OCI-LY1 (cell line): ENCODE results near the gene CMTR1.

Source experiments
- H2AFZ ChIP-seq: fragments of 200-600 bp; sonication (generic), shearing (Covaris generic); 2 replicates; pipeline ENCODE4 v1.6.0; 2014; ENCODE audit warnings: antibody characterized with exemption, mild to moderate bottlenecking, low read length
- H3F3A ChIP-seq: fragments of 200-600 bp; sonication (generic), shearing (Covaris generic); 2 replicates; pipeline ENCODE4 v1.6.0; 2014; ENCODE audit warnings: mild to moderate bottlenecking, antibody characterized with exemption, low read length, moderate library complexity; ENCODE audit not compliant: insufficient read depth
- H3K27ac ChIP-seq: fragments of 200-600 bp; sonication (generic); 2 replicates; pipeline ENCODE4 v1.5.1; 2014; ENCODE audit warnings: low read length, mixed run types, mild to moderate bottlenecking, low read depth; ENCODE audit not compliant: poor library complexity, severe bottlenecking
- H3K27me3 ChIP-seq: fragments of 200-600 bp; sonication (generic); 2 replicates; pipeline ENCODE4 v1.6.0; 2014; ENCODE audit warnings: antibody characterized with exemption, mild to moderate bottlenecking, low read length, moderate library complexity; ENCODE audit not compliant: insufficient read depth
- H3K36me3 ChIP-seq: fragments of 200-600 bp; sonication (generic); 2 replicates; pipeline ENCODE4 v1.6.1; 2014; ENCODE audit warnings: mild to moderate bottlenecking, antibody characterized with exemption, low read length, moderate library complexity, mixed read lengths; ENCODE audit not compliant: insufficient read depth
- H3K4me1 ChIP-seq: fragments of 200-600 bp; sonication (generic); 2 replicates; pipeline ENCODE4 v1.5.1; 2014; ENCODE audit warnings: mild to moderate bottlenecking, low read length, moderate library complexity; ENCODE audit not compliant: insufficient read depth, severe bottlenecking
- H3K4me2 ChIP-seq: fragments of 200-600 bp; sonication (generic), shearing (Covaris generic); 2 replicates; pipeline ENCODE4 v1.6.1; 2014; ENCODE audit warnings: low read length
- H3K4me3 ChIP-seq: fragments of 200-600 bp; sonication (generic); 2 replicates; pipeline ENCODE4 v1.5.1; 2014; ENCODE audit warnings: low read length, low read depth, mild to moderate bottlenecking, mixed read lengths; ENCODE audit not compliant: poor library complexity, severe bottlenecking
- H3K79me2 ChIP-seq: fragments of 200-600 bp; shearing (Covaris generic); 2 replicates; pipeline ENCODE4 v1.6.1; 2016; ENCODE audit warnings: mixed run types, low read length, mixed read lengths; ENCODE audit not compliant: insufficient read depth
- H3K9ac ChIP-seq: fragments of 200-600 bp; sonication (generic), shearing (Covaris generic); 2 replicates; pipeline ENCODE4 v1.6.1; 2014; ENCODE audit warnings: mild to moderate bottlenecking, low read length, mixed read lengths
- H3K9me2 ChIP-seq: fragments of 200-600 bp; sonication (generic), shearing (Covaris generic); 2 replicates; pipeline ENCODE4 v1.6.1; 2014; ENCODE audit warnings: low read depth, mild to moderate bottlenecking, low read length, mixed read lengths
- H3K9me3 ChIP-seq: fragments of 200-600 bp; shearing (Covaris generic); 2 replicates; pipeline ENCODE4 v1.6.1; 2014; ENCODE audit warnings: low read length, mixed read lengths
- H4K20me1 ChIP-seq: fragments of 200-600 bp; sonication (generic), shearing (Covaris generic); 2 replicates; pipeline ENCODE4 v1.6.0; 2016; ENCODE audit warnings: mild to moderate bottlenecking, low read length; ENCODE audit not compliant: insufficient read depth
- EZH2 ChIP-seq: fragments of 200-600 bp; sonication (generic), shearing (Covaris generic); IDR thresholded peaks from 2 replicates; pipeline ENCODE4 v1.8.0; 2017; ENCODE audit warnings: borderline replicate concordance, mixed run types, mild to moderate bottlenecking, antibody characterized with exemption, low read length, moderate library complexity, mixed read lengths
- TF ChIP-seq, protein P1 (sequence below): fragments of 200-600 bp; sonication (generic), shearing (Covaris generic); IDR thresholded peaks from 2 replicates; pipeline ENCODE4 v1.5.1; 2017; ENCODE audit warnings: mild to moderate bottlenecking, antibody characterized with exemption, low read length, moderate library complexity, mixed read lengths

The CMTR1 gene

DNA sequence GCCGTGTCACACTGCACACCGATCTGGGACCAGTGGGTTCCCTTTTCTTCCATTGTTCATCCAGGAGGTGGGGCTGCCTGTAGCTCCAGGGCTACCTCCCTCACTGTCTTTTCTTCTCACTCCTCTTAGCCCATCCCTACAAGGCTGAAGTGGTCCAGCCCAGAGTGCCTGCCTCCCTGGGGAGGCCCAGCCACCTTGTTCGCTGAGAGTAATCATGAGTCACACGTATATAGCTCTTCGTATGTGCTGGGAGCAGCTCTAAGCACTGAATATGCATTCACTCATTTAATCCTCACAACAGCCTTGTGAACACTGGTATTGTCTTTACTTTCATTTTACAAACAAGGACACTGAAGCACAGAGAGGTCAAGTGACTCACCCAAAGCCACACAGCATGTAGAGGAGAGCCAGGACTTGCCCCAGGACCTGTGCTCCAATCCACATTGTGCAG lies 81.3 kb downstream of the CMTR1 start:
- Histone ChIP-seq H3K79me2 (no peaks in the 10 kb centered on the region), H3K4me3 (no peak overlapping the region), H3K4me2 (no peak overlapping the region), H3K9me2 (no peaks in the 10 kb centered on the region), H3K27me3 (peaks cover 6% of the 10 kb centered on the region; the same call in 1 of the 2 replicates), H2AFZ (no peak overlapping the region), H3K9me3 (no peaks in the 10 kb centered on the region), H3K4me1 (no peaks in the 10 kb centered on the region), H3K36me3 (no peaks in the 10 kb centered on the region), H3K9ac (no peak overlapping the region), H3F3A (no peaks in the 10 kb centered on the region), H4K20me1 (no peaks in the 10 kb centered on the region), H3K27ac (no peak overlapping the region)
- TF ChIP-seq EZH2, result no peak
- TF ChIP-seq, protein P1, sequence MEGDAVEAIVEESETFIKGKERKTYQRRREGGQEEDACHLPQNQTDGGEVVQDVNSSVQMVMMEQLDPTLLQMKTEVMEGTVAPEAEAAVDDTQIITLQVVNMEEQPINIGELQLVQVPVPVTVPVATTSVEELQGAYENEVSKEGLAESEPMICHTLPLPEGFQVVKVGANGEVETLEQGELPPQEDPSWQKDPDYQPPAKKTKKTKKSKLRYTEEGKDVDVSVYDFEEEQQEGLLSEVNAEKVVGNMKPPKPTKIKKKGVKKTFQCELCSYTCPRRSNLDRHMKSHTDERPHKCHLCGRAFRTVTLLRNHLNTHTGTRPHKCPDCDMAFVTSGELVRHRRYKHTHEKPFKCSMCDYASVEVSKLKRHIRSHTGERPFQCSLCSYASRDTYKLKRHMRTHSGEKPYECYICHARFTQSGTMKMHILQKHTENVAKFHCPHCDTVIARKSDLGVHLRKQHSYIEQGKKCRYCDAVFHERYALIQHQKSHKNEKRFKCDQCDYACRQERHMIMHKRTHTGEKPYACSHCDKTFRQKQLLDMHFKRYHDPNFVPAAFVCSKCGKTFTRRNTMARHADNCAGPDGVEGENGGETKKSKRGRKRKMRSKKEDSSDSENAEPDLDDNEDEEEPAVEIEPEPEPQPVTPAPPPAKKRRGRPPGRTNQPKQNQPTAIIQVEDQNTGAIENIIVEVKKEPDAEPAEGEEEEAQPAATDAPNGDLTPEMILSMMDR, result no peak

DNA sequence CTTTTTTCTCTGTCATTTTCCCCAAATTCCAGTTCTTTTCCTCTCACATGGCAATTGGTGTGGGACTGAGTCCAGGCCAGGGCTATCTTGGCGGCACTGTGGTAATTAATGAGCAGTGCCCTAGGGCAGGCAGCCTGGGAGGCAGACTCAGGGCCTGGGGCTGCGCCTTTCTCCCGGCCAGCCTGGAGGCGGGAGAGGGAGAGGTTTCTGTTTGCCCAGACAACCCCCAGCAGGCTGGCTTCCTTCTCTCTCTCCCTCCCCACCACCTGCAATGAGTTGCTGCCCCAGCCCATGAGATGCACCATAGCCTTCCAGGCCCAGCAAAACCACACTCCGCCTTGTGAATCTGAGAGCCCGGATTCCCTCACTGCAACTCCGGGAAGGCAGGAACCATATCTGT lies 81.8 kb downstream of the CMTR1 start:
- no peaks in the 10 kb centered on the region for H3F3A ChIP-seq

DNA sequence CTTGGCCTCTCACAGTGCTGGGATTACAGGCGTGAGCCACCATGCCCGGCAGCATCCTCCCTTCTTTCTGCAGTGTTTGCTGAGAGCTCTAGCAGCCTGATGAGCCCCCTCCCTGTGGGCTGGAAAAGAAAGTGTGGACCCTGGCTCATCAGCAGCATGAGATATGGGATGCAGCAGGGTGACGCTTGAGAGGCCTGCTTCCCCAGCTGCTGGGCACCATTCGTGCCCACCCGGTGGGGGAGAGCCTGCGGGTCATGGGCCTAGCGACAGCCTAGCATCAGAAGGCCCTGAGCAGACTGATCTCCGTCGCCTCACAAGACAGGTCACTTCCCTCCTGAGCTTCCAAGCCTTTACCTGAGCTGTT lies 82.7 kb downstream of the CMTR1 start:
- H3K9me2 ChIP-seq, result no peaks in the 10 kb centered on the region
- H3K79me2 ChIP-seq, result no peaks in the 10 kb centered on the region
- H3K36me3 ChIP-seq, result no peaks in the 10 kb centered on the region
- no peak overlapping the region for H3K9ac ChIP-seq
- no peak overlapping the region for H3K4me3 ChIP-seq
- H3K27ac ChIP-seq, result no peak overlapping the region
- no peak overlapping the region for H2AFZ ChIP-seq
- no peaks in the 10 kb centered on the region for H3K4me1 ChIP-seq
- TF ChIP-seq EZH2, result no peak
- TF ChIP-seq, protein P1, result no peak
- H3K27me3 ChIP-seq, result peaks cover 10% of the 10 kb centered on the region; the same call in 1 of the 2 replicates
- H3F3A ChIP-seq, result no peaks in the 10 kb centered on the region
- no peaks in the 10 kb centered on the region for H4K20me1 ChIP-seq
- H3K9me3 ChIP-seq, result no peaks in the 10 kb centered on the region
- no peak overlapping the region for H3K4me2 ChIP-seq

More for the DNA sequence above, 81.8 kb downstream of the CMTR1 start:
- no peaks in the 10 kb centered on the region for H3K36me3 ChIP-seq
- H3K4me1 ChIP-seq, result no peaks in the 10 kb centered on the region
- H3K4me3 ChIP-seq, result no peak overlapping the region
- H3K4me2 ChIP-seq, result no peak overlapping the region
- H3K9me2 ChIP-seq, result no peaks in the 10 kb centered on the region
- H3K27me3 ChIP-seq, result peaks cover 10% of the 10 kb centered on the region; the same call in 1 of the 2 replicates
- no peaks in the 10 kb centered on the region for H3K9me3 ChIP-seq
- H4K20me1 ChIP-seq, result no peaks in the 10 kb centered on the region
- H3K9ac ChIP-seq, result no peak overlapping the region
- H3K79me2 ChIP-seq, result no peaks in the 10 kb centered on the region
- TF ChIP-seq, protein P1, result no peak
- no peak for TF ChIP-seq EZH2
- H3K27ac ChIP-seq, result no peak overlapping the region
- no peak overlapping the region for H2AFZ ChIP-seq
